ENCODE data around the gene CELA3A. TPM values are rescaled to one million over a fixed set of nuclear protein-coding genes. Genes with fewer than 3 reads are reported as not detected.
"Not testable (repeated sequence)": the region's sequence is repeated elsewhere in the genome, so short reads cannot be mapped to it uniquely, and the experiment has no call there.

CELA3A gene
- total RNA-seq, 4 donors from 2014 or later: not detected

GRCh38 chr1:21966247-21967000, 35.0 kb upstream of the CELA3A start:
- Histone ChIP-seq H3K4me1 (peaks cover 0 to 3% of the 10 kb centered on the region in 2 donors), H3K9me3 (no peaks in the 10 kb centered on the region), H3K27ac (no peak overlapping the region), H3K27me3 (no peaks in the 10 kb centered on the region), H3K4me3 (replicated peaks in 1 of 3) (no peak overlapping the region), H3K36me3 (no peaks in the 10 kb centered on the region)
- TF ChIP-seq POLR2A (IDR thresholded peaks at IDR 0.05) (no peak), CTCF (IDR thresholded peaks at IDR 0.05) (no peak)
- 82 to 89% methylated on average over 15 of the region's 15 CpGs for WGBS, 2 donors
- intact Hi-C loops (cut with DNase I): no loop called here
- DNase-seq: no peak

GRCh38 chr1:21967216-21967615, 34.2 kb upstream of the CELA3A start:
- H3K36me3 ChIP-seq; H3K9me3 ChIP-seq; H3K4me3 ChIP-seq (replicated peaks in 1 of 3); H3K27me3 ChIP-seq; intact Hi-C loops (cut with DNase I); H3K27ac ChIP-seq; DNase-seq; H3K4me1 ChIP-seq: not testable (repeated sequence)
- WGBS, 2 donors: 90 to 94% methylated on average over 6 of the region's 6 CpGs

- H3K36me3 ChIP-seq; H3K4me3 ChIP-seq (replicated peaks in 1 of 3); intact Hi-C loops (cut with DNase I); DNase-seq; H3K4me1 ChIP-seq; H3K9me3 ChIP-seq; H3K27ac ChIP-seq; H3K27me3 ChIP-seq: not testable (repeated sequence)
- WGBS, 2 donors: 72 to 76% methylated on average over 4 to 5 of the region's 5 CpGs
These were observed 32.4 kb upstream of the CELA3A start for GRCh38 chr1:21969066-21969465.

GRCh38 chr1:21970523-21970922, 30.9 kb upstream of the CELA3A start:
- 66 to 67% methylated on average over 4 of the region's 4 CpGs for WGBS, 2 donors
- H3K27ac ChIP-seq; H3K36me3 ChIP-seq; intact Hi-C loops (cut with DNase I); H3K9me3 ChIP-seq; H3K27me3 ChIP-seq; H3K4me3 ChIP-seq (replicated peaks in 1 of 3); DNase-seq; H3K4me1 ChIP-seq: not testable (repeated sequence)

GRCh38 chr1:21972973-21973441, 28.4 kb upstream of the CELA3A start:
- H3K27ac ChIP-seq; H3K36me3 ChIP-seq; H3K27me3 ChIP-seq; H3K4me3 ChIP-seq (replicated peaks in 1 of 3); DNase-seq; H3K4me1 ChIP-seq; intact Hi-C loops (cut with DNase I); H3K9me3 ChIP-seq: not testable (repeated sequence)
- WGBS, 2 donors: 76 to 80% methylated on average over 2 of the region's 2 CpGs

- 70 to 71% methylated on average over 8 of the region's 8 CpGs for WGBS, 2 donors
- H3K27me3 ChIP-seq; intact Hi-C loops (cut with DNase I); H3K4me1 ChIP-seq; H3K27ac ChIP-seq; H3K36me3 ChIP-seq; DNase-seq; H3K4me3 ChIP-seq (replicated peaks in 1 of 3); H3K9me3 ChIP-seq: not testable (repeated sequence)
These were observed 27.5 kb upstream of the CELA3A start for GRCh38 chr1:21973948-21974347.

- H3K4me3 ChIP-seq (replicated peaks in 1 of 3); H3K27me3 ChIP-seq; H3K27ac ChIP-seq; H3K36me3 ChIP-seq; H3K4me1 ChIP-seq; intact Hi-C loops (cut with DNase I); DNase-seq; H3K9me3 ChIP-seq: not testable (repeated sequence)
- whole genome bisulfite sequencing, 2 donors: 65 to 76% methylated on average over 6 of the region's 6 CpGs
These were observed 26.8 kb upstream of the CELA3A start for GRCh38 chr1:21974699-21975098.

- 89 to 95% methylated on average over 9 of the region's 9 CpGs for WGBS, 2 donors
- intact Hi-C loops (cut with DNase I); H3K27ac ChIP-seq; H3K36me3 ChIP-seq; H3K9me3 ChIP-seq; H3K4me3 ChIP-seq (replicated peaks in 1 of 3); H3K27me3 ChIP-seq; H3K4me1 ChIP-seq; DNase-seq: not testable (repeated sequence)
These were observed 26.2 kb upstream of the CELA3A start for GRCh38 chr1:21975296-21975695.

GRCh38 chr1:21976703-21977239, 24.7 kb upstream of the CELA3A start, which contains the start of gene CELA3B:
Gene CELA3B (plus strand): TSS chr1:21977022. CDS start chr1:21977040, 18 bp downstream.
- DNase-seq; H3K27ac ChIP-seq; intact Hi-C loops (cut with DNase I); H3K9me3 ChIP-seq; H3K27me3 ChIP-seq; H3K4me3 ChIP-seq (replicated peaks in 1 of 3); H3K36me3 ChIP-seq; H3K4me1 ChIP-seq: not testable (repeated sequence)
- WGBS, 2 donors: 76 to 92% methylated on average over 8 to 9 of the region's 9 CpGs

- H3K9me3 ChIP-seq; DNase-seq; H3K36me3 ChIP-seq; H3K27me3 ChIP-seq; H3K4me3 ChIP-seq (replicated peaks in 1 of 3); H3K27ac ChIP-seq; intact Hi-C loops (cut with DNase I); H3K4me1 ChIP-seq: not testable (repeated sequence)
- WGBS, 2 donors: 91 to 97% methylated on average over 11 of the region's 11 CpGs
These were observed 23.2 kb upstream of the CELA3A start for GRCh38 chr1:21978209-21978608.

- 50 to 80% methylated on average over 2 to 13 of the region's 21 CpGs for WGBS, 2 donors
- H3K27ac ChIP-seq; H3K36me3 ChIP-seq; intact Hi-C loops (cut with DNase I); H3K4me1 ChIP-seq; H3K4me3 ChIP-seq (replicated peaks in 1 of 3); DNase-seq; H3K9me3 ChIP-seq; H3K27me3 ChIP-seq: not testable (repeated sequence)
These were observed 20.8 kb upstream of the CELA3A start for GRCh38 chr1:21980515-21981220.
